LNCAP (cell line): ENCODE data around the gene CTBP2.

Experiments used
- TF ChIP-seq, protein P1 (sequence below): fragments of 450-650 bp; IDR thresholded peaks from 2 replicates; pipeline ENCODE4 v1.5.1; 2017; ENCODE audit warnings: mild to moderate bottlenecking

Gene CTBP2

DNA sequence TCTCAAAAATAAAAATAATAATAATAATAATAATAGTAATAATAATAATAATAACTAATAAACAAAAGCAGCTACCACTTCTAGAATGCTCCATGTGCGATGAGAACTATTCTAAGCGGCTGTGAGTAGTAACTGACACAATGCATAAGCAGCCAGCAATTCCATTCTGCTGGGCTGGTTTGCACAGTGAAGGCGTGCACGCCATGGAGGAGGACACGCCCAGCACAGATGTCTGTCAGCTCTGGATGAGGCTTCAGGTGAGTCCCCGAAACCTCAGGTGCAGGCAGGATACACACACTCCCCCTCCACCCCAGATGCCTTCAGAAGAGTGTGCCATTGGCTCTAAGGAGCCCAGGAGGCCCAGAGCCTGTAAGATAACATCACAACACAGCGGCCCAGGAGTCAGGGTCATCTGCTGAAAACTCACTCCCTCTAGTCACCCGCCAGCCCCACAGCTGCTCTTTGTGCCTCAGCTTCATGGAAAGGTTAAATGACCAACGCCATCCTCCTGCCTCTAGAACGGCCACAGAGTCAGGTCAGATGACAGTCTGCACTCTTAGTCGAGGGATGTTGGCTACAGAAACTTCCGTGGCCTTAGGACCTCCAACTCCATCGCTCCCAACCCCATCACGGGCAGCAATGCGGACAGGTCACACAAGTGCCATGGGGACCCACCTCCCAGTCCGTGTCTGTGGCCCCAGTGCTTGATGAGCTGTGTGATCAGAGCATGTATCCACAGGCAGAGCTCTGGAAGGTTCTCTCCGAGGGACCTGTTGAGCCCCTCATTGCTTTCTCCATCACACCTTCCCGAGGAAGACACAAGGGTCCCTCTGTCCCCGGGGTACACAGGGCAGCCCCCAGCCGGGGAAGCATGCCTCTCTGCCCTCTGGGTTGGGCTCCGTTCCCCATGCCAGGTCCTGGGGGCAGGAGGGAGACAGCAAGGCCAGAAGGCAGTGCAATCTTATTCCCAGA, 103.9 kb downstream of the CTBP2 start:
- TF ChIP-seq, protein P1, sequence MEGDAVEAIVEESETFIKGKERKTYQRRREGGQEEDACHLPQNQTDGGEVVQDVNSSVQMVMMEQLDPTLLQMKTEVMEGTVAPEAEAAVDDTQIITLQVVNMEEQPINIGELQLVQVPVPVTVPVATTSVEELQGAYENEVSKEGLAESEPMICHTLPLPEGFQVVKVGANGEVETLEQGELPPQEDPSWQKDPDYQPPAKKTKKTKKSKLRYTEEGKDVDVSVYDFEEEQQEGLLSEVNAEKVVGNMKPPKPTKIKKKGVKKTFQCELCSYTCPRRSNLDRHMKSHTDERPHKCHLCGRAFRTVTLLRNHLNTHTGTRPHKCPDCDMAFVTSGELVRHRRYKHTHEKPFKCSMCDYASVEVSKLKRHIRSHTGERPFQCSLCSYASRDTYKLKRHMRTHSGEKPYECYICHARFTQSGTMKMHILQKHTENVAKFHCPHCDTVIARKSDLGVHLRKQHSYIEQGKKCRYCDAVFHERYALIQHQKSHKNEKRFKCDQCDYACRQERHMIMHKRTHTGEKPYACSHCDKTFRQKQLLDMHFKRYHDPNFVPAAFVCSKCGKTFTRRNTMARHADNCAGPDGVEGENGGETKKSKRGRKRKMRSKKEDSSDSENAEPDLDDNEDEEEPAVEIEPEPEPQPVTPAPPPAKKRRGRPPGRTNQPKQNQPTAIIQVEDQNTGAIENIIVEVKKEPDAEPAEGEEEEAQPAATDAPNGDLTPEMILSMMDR = no peak

DNA sequence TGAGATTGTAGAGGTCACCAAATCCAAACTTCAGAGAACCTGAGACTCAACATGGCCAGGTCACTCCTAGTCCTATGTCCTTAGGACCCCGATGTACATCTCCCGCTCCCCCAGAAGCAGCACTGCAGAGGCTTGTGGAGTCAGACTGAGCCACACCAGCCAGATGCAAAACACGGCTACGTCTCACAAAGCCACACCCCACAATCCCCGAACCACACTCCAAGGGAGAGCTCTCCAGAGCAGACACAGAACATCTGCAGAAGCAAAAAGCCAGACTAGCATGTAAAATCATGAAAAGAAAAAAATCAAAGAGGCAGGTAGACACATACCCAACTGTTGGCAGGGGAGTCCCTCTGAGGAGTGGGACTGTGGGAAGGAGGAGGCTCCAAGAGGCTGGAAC, 104.9 kb downstream of the CTBP2 start:
- TF ChIP-seq, protein P1 = no peak

DNA sequence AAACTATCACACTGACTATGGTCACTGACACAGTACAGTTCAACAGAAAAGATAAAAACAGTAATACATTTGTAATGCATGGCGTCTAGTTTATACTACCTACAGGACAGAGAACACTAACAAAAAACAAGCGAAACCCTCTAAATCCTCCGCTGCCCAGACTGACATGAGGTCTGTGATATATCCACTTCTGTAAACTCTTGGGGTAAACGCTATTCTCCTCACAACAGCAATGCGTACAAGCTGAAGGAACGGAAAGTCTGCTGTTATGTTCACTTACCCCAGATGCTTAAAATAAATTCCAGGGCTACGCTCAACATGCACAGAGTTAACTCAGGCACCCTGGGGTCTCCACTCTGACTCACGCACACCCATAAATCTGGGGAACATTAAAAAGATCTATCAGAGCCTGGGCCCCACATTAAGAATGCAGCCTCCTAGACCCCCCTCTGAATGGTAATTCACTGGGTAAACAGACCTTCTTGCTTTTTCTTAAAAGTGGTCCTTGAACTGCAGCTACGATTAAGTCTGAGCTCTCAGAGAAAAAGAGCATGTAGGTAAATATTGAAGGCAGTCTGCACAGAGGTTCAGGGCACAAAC, 105.6 kb downstream of the CTBP2 start:
- TF ChIP-seq, protein P1 = no peak

DNA sequence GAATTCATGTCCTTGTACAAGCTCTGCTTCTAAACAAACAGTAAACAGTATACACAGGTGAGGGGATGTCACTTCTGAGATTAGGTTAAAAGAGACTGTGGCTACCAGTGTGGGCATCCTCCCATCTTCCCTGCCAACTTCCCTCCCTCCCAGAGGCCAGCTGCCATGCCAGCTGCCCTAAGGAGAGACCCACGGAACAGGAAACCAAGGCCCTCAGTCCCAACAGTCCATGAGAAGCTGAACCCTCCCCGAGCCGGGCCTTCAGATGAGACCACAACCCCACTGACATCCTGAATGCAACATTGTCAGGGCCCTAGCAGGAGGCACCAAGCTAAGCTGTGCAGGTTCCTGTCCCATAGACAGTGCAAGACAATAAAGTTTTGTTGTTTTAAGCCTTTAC, 106.1 kb downstream of the CTBP2 start:
- TF ChIP-seq, protein P1 = no peak

DNA sequence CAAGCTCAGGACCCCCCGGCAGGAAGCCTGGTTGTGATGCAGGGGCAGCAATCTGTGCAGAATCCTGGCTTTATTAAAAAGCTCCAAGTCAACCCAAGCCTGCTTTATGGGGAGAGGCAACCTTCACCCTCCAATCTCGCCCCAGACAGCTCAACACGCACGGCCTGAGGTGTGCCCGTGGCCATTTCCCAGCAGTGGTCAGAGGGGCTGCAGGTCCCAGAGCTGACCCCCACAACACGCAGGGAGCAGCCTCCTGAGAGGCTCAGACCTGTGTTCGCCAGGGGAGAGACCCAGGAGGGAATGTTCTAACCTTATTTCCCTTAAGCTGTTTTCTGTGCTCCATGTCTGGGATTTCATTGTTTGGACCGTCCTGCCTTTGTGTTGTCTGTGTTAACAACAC, 108.2 kb downstream of the CTBP2 start:
- TF ChIP-seq, protein P1 = no peak

DNA sequence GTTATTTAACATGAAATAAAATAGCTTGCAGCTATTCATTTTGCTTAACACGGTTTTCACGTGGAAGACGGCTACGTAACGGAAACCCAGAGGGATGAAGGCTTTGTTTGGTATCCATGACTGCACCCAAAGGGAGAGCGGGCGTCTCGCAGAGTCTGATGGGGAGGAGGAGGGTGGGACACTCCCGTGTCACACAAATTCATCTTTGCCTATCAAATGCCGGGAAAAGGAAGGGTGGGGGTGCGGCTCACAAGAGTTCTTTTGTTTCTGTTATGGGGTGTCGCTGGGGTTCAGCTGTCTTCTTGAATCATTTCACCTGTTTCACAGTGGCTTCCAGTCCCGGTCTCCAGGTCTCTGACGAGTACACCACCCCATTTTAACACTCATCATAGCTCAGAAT, 110.0 kb downstream of the CTBP2 start:
- TF ChIP-seq, protein P1 = no peak

DNA sequence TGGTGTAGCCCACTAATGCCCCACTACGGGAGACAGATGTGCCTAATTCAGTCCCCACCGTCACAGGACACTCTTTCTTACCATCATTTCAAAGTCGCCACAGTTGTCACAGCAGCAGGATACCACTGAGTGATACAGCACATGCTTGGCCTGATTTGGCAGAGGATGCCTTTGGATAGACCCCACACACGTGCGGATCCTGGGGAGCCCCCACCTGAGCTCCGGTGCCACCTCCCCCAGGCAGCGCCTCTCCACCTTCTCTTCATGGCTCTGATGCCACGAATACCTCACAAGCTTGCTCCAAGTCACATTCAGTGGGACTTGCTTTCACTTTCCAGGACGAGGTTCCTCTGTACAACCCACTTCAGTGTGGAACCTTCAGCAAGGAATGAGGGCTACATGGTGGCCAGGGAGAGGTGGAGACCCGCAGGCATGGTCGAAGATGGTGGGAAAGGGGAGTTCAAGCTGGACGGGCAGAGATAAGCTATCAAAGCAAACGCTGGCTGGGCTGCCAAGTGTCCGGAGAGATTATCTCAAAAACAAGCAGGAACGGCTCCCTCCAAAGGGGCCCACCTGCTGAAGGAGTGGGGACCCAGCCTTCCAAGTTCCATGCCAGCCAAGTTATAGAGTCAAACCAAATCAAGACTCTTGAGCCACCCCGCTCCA, 111.0 kb downstream of the CTBP2 start:
- TF ChIP-seq, protein P1 = no peak
